ENCODE data around the gene DOCK2. TPM values are rescaled to one million over a fixed set of nuclear protein-coding genes. Genes with fewer than 3 reads are reported as not detected.
A peak's percentile ranks its signal among the peaks of the same experiment; 100 is the strongest.

Gene DOCK2
- total RNA-seq, 1 donor from 2014 or later: 3.9 TPM

DNA sequence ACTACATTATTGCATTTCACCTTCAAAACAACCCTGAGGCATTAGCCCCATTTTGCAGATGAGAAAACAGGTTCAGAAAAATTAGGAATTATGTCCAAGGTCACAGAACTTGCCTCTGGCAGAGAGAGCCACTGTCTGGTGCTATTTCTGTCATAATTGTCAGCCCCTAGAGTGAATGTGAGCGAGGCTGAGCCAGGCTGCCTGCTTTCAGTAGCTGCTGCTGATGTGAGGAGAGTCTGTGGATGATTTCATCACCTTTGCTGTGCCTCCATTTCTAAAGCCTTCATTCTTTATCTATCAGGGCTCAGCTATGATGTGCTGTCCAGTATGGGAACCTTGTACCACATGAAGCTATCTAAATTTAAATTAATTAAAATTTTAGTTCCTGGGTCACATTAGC lies 271.8 kb downstream of the DOCK2 start:
- H3K36me3 ChIP-seq (ENCODE audit: control insufficient read depth, insufficient read depth, low read length): no peaks in the 10 kb centered on the region
- DNase-seq (ENCODE audit: low read depth): no peak
- H3K4me3 ChIP-seq (ENCODE audit: low read depth, low read length): no peak overlapping the region
- TF ChIP-seq, protein P1, sequence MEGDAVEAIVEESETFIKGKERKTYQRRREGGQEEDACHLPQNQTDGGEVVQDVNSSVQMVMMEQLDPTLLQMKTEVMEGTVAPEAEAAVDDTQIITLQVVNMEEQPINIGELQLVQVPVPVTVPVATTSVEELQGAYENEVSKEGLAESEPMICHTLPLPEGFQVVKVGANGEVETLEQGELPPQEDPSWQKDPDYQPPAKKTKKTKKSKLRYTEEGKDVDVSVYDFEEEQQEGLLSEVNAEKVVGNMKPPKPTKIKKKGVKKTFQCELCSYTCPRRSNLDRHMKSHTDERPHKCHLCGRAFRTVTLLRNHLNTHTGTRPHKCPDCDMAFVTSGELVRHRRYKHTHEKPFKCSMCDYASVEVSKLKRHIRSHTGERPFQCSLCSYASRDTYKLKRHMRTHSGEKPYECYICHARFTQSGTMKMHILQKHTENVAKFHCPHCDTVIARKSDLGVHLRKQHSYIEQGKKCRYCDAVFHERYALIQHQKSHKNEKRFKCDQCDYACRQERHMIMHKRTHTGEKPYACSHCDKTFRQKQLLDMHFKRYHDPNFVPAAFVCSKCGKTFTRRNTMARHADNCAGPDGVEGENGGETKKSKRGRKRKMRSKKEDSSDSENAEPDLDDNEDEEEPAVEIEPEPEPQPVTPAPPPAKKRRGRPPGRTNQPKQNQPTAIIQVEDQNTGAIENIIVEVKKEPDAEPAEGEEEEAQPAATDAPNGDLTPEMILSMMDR (IDR thresholded peaks at IDR 0.05; ENCODE audit: insufficient read depth, low read length, poor library complexity, severe bottlenecking): no peak
- no peaks in the 10 kb centered on the region for H3K27me3 ChIP-seq (ENCODE audit: control insufficient read depth, insufficient read depth, low read length)

DNA sequence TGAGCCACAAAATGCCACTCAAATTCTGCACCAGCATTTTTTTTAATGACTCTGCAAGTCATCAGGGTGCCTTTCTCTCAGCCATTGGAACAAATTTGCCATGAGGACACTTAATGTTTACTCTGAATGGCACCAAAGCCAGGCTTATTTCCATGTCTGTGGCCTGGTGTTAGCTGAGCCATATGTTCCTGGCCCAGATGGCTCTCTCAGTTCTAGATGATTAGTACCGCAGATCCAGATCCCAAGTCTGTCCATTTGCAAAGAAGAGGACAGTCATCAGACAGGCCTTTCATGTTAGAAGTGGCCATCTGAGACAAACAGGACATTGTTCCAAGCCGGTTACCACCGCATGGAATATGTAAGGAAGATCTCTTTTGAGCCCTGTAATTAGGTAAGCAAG lies 272.9 kb downstream of the DOCK2 start:
- Histone ChIP-seq H3K27me3 (ENCODE audit: control insufficient read depth, insufficient read depth, low read length) (no peaks in the 10 kb centered on the region), H3K36me3 (ENCODE audit: control insufficient read depth, insufficient read depth, low read length) (no peaks in the 10 kb centered on the region), H3K4me3 (ENCODE audit: low read depth, low read length) (no peak overlapping the region)
- DNase-seq (ENCODE audit: low read depth): no peak
- TF ChIP-seq, protein P1 (IDR thresholded peaks at IDR 0.05; ENCODE audit: insufficient read depth, low read length, poor library complexity, severe bottlenecking): no peak

DNA sequence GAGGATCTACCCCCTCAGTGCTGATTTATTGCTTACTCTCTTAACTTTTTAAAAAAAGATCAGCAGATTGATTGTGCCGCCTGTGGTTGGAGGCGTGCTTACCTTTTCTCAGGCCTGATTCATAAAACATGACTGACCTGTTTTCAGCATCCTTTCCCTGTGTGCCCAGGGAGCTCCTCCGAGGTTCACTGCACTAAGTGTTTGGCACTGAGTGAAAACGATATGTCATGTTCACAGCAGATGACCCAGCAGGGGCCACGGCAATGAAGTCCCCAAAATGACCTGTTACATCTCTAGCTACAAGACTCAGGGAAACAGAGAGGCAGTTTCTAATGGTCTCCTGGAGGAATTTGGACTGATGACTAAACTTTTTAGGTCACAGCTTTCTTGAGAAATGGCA lies 273.3 kb downstream of the DOCK2 start:
- DNase-seq (ENCODE audit: low read depth): no peak
- Histone ChIP-seq H3K4me3 (ENCODE audit: low read depth, low read length) (no peak overlapping the region), H3K36me3 (ENCODE audit: control insufficient read depth, insufficient read depth, low read length) (no peaks in the 10 kb centered on the region), H3K27me3 (ENCODE audit: control insufficient read depth, insufficient read depth, low read length) (no peaks in the 10 kb centered on the region)
- TF ChIP-seq, protein P1 (IDR thresholded peaks at IDR 0.05; ENCODE audit: insufficient read depth, low read length, poor library complexity, severe bottlenecking): no peak

DNA sequence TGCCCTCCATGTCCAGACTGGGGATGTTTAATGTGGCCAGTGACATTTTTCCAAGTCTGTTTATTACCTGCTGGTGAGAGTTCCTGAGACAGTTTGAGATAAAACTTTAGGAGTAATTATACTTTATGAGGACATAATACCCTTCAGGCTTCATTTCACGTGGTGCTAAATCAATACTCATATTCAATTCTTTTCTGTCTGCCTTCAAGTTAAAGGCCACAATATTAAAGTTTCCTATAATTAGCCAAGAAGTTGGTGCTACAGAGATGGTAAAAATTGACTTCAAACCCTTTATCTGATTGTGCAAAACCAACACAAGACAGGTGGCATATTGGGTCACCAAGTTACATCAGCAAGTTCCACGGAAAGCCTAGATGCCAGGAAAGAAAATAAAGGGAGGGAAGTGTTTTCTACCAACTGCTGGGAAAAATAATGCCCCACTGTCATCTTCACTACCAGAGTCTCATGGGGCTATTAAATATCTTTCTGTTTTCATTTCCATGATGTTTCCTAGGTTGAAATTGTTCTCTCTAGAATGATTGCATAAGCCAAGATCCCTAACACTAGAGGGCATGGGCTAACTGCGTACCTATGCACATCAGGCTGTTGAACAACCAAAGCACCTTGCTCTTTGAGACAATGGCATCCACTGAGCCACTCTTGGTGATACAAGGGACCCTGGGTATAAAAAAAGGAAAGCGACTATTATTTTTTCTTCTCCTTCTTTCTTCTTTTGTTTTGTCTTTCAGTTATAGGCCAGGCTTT lies 274.6 kb downstream of the DOCK2 start:
- H3K36me3 ChIP-seq (ENCODE audit: control insufficient read depth, insufficient read depth, low read length): no peaks in the 10 kb centered on the region
- no peak for DNase-seq (ENCODE audit: low read depth)
- H3K27me3 ChIP-seq (ENCODE audit: control insufficient read depth, insufficient read depth, low read length): no peaks in the 10 kb centered on the region
- no peak overlapping the region for H3K4me3 ChIP-seq (ENCODE audit: low read depth, low read length)
- TF ChIP-seq, protein P1 (IDR thresholded peaks at IDR 0.05; ENCODE audit: insufficient read depth, low read length, poor library complexity, severe bottlenecking): peak; percentile 10

DNA sequence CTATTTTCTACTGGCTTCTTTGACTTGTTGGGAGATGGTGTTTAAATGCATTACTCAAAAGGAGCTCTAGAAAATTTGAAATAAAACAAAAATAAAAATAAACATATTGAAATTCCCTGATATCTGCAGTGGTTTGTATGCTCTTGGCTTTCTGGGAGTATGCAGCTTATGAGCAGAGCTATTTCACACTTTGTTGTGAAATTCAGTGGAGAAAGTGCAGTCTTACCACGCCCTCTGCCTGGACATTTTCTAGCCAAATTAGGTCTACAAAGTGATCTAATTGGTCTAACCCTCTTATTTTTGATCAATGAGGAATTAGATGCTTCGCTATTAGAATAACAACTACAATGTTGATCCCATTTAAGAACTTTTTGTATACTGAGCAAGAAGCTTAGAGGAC lies 276.4 kb downstream of the DOCK2 start:
- no peak for DNase-seq (ENCODE audit: low read depth)
- Histone ChIP-seq H3K36me3 (ENCODE audit: control insufficient read depth, insufficient read depth, low read length) (no peaks in the 10 kb centered on the region), H3K27me3 (ENCODE audit: control insufficient read depth, insufficient read depth, low read length) (no peaks in the 10 kb centered on the region), H3K4me3 (ENCODE audit: low read depth, low read length) (no peak overlapping the region)
- TF ChIP-seq, protein P1 (IDR thresholded peaks at IDR 0.05; ENCODE audit: insufficient read depth, low read length, poor library complexity, severe bottlenecking): no peak

DNA sequence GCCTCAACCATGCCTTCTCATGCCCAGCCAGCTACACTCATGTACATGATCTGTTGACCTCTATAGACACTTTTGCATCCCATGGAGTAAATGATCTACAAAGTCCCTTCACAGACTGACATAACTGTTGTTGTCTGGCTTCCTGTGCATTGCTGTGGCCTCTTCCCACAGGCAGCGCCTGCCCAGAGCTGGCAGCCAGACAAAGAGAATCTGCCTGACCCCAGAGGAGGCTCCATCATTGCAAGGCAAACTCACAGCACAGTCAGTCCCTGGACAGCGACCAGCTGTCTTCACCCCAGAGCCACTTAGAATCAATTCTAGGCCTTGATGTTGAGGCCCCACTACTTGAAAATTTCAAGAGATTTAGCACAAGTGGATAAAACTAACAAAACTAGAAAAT lies 277.7 kb downstream of the DOCK2 start:
- TF ChIP-seq, protein P1 (IDR thresholded peaks at IDR 0.05; ENCODE audit: insufficient read depth, low read length, poor library complexity, severe bottlenecking): no peak
- DNase-seq (ENCODE audit: low read depth): peak; percentile 23

More for the DNA sequence above, 277.7 kb downstream of the DOCK2 start:
- Histone ChIP-seq H3K36me3 (ENCODE audit: control insufficient read depth, insufficient read depth, low read length) (no peaks in the 10 kb centered on the region), H3K27me3 (ENCODE audit: control insufficient read depth, insufficient read depth, low read length) (no peaks in the 10 kb centered on the region), H3K4me3 (ENCODE audit: low read depth, low read length) (no peak overlapping the region)
